LNCaP clone FGC (cell line): Measurements from ENCODE around the gene CALD1.
"Not testable (repeated sequence)": the region's sequence is repeated elsewhere in the genome, so short reads cannot be mapped to it uniquely, and the experiment has no call there.

Experiments used
- DNase-seq: peaks from one replicate; pipeline ENCODE4 v3.0.0-alpha.2; 2011; ENCODE audit warnings: low read depth
- H3K4me3 ChIP-seq: 2 replicates; pipeline ENCODE4 v1.5.1; 2011; ENCODE audit warnings: mild to moderate bottlenecking, low read depth, low read length, control low read depth
- TF ChIP-seq, protein P1 (sequence below): IDR thresholded peaks from 2 replicates; pipeline ENCODE4 v1.5.1; 2012; ENCODE audit warnings: mild to moderate bottlenecking; ENCODE audit not compliant: control insufficient read depth, insufficient read depth; ENCODE audit errors: extremely low read depth

Gene CALD1

DNA sequence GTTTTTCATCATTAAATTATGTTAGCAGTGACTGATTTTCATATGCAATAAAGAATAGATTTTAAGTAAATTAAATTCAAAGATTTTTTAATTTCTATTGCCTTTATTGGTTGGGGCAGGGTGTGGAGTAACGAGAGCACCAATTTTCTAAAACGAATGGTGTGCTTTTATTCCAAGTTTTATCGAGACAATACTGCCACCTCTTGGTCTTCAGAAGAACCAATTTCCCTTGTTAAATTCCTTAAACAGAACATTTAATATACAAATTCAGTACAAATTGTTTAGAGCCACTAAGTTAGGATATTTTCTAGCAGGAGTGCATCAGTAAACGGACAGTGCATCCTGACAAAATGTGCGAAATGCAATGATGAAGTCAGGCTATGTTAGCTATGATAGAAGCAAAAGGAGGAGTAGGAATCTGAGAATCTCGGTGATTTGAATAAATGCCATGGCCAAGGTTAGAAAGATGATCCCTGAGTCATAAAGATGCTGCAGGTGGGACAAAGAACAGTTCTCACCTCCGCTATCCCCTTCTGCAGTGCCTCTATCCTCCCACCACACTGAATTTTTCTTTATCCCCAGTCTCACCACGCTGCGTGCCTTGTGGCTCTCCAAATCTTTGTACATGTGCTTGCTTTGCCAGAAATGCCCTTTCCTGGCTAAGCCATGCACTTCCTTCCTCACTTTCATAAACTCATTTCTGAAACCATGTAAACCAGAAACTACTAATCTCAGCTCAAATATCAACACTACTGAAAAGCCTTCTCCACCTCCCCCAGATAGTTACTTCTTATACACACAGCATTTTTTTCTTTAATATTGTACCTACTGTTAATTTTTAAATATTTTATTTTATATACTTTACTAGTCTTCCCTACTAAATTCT lies 175.0 kb downstream of the CALD1 start:
- no peak for DNase-seq
- no peak overlapping the region for H3K4me3 ChIP-seq
- TF ChIP-seq, protein P1, sequence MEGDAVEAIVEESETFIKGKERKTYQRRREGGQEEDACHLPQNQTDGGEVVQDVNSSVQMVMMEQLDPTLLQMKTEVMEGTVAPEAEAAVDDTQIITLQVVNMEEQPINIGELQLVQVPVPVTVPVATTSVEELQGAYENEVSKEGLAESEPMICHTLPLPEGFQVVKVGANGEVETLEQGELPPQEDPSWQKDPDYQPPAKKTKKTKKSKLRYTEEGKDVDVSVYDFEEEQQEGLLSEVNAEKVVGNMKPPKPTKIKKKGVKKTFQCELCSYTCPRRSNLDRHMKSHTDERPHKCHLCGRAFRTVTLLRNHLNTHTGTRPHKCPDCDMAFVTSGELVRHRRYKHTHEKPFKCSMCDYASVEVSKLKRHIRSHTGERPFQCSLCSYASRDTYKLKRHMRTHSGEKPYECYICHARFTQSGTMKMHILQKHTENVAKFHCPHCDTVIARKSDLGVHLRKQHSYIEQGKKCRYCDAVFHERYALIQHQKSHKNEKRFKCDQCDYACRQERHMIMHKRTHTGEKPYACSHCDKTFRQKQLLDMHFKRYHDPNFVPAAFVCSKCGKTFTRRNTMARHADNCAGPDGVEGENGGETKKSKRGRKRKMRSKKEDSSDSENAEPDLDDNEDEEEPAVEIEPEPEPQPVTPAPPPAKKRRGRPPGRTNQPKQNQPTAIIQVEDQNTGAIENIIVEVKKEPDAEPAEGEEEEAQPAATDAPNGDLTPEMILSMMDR = peak; percentile 58

DNA sequence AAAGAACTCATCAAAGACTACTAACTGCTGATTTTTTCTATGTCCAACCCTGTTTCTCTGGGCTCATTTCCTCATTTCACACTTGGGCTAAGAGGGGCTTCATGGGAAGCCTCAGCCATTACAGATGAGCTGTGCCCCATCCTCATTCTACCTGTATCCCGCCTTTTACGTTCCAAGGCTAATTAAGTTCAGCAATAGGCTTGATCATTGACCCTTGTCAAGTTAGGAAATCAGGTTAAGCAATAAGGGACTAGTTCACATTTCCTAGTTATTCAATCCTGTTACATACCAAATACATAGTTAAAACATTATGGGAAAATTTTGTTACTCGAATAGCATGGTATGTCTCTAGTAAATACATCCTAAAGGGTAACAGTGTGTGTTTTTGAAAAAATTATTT lies 177.6 kb downstream of the CALD1 start:
- DNase-seq = no peak
- no peak overlapping the region for H3K4me3 ChIP-seq
- TF ChIP-seq, protein P1 = no peak

DNA sequence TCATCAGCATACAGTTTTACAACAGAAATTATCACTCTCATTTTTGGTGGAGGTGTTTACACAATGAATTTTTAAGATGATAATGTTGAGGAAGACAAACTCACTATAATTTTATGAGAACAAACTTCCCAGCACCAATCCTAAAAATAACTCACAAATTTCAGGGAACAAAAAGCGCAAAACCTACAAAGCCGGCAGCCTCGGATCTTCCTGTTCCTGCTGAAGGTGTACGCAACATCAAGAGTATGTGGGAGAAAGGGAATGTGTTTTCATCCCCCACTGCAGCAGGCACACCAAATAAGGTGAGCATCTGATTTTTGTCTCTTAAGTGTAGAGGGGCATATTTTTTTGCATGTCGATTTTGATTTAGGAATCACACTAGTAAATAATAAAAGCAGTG lies 180.4 kb downstream of the CALD1 start:
- DNase-seq = peak; percentile 78
- TF ChIP-seq, protein P1 = no peak

DNA sequence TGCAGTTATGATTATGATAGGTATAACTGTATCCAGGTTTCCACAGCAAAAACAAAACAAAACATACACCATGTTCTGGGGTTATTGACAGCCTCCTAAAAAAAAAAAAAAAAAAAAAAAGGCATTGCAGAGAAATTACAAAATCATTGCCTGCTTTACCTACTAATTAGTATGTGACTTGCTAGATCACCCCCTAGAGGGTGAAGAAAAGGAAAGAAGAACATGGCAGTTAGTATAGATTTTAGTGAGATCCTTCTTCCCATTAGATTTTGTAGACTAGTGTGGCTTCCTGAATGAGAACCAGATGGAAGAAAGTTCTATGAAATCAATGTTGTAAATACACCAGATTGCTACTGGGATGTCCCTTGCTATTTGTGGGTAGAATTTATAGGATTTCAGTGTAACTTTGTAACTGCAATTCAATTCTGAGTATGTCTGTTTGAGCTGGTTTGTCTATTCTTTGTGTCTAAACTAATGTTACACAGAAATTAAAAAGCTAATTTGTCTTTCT lies 182.9 kb downstream of the CALD1 start:
- TF ChIP-seq, protein P1 = no peak
- DNase-seq = no peak
- H3K4me3 ChIP-seq = no peak overlapping the region

More for the DNA sequence above, 180.4 kb downstream of the CALD1 start:
- H3K4me3 ChIP-seq = peak overlapping the region; percentile 52

DNA sequence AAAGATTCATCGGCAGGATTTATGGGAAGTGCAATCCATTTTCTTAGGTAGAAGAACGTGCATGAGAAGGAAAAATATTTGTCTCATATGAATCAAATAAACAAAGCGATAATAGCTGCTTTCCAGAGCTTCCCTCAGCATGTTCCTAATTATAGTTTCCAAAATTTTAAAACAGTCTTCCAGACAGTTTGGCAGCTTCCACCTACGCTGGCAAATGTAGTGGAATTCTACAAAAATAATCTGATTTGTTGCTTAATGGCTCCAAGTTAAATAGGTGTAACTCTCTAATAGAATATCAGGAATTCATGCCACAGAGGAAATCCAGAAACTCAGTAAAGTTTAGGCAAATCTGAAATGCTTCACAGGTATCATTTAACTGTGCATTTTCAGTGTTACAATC lies 183.6 kb downstream of the CALD1 start:
- DNase-seq = no peak
- no peak overlapping the region for H3K4me3 ChIP-seq
- TF ChIP-seq, protein P1 = no peak

DNA sequence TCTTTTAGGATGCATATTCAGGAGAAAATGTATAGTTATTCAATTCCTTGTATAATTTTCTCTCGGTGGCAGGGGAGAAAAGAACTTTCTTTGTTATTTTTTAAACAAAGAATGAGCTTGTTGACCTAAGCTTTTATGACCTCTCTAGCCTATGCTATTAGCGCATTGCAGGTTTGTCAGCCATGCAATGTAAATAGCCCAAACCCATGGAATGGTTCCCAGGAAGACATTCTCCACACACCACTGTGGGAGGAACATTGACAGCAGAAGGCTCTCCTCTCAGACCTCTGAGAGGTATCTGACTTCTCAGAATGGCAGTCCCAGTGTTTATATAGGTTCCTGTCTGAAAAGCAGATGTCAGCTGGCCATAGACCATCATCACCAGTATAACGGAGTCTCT lies 187.3 kb downstream of the CALD1 start:
- peak; percentile 97 for DNase-seq
- H3K4me3 ChIP-seq = peak overlapping the region; percentile 32
- TF ChIP-seq, protein P1 = no peak

DNA sequence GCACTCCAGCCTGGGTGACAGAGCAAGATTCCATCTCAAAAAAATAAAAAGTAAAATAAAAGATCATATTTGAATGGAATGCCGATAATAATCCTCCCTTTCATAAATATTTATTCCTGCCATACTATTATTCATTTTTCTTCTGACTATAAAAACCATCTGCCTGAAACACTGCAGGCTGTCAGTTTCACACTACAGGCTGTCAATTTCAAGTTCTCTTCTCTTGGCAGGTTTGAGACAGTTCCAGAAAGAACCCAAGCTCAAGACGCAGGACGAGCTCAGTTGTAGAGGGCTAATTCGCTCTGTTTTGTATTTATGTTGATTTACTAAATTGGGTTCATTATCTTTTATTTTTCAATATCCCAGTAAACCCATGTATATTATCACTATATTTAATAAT lies 188.7 kb downstream of the CALD1 start:
- H3K4me3 ChIP-seq = no peak overlapping the region
- DNase-seq = no peak
- TF ChIP-seq, protein P1 = no peak

DNA sequence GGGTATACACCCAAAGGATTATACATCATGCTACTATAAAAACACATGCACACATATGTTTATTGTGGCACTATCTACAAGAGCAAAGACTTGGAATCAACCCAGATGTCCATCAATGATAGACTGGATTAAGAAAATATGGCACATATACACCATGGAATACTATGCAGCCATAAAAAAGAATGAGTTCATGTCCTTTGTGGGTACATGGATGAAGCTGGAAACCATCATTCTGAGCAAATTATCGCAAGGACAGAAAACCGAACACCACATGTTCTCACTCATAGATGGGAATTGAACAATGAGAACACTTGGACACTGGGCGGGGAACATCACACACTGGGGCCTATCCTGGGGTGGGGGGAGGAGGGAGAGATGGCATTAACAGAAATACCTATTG lies 202.2 kb downstream of the CALD1 start:
- not testable (repeated sequence) for H3K4me3 ChIP-seq, DNase-seq
